ENCODE data around the gene ARHGAP18. TPM values are rescaled to one million over a fixed set of nuclear protein-coding genes. Genes with fewer than 3 reads are reported as not detected.

ARHGAP18 gene
- total and polyA plus RNA-seq, 3 experiments from 2014 or later: 5.8 to 7.2 (median 6.5) TPM

- H3K36me3 Mint-ChIP-seq: peaks cover 0 to 27% (median 9%) of the 10 kb centered on the region in 3 donors
Measured at GRCh38 chr6:129615020-129615419, 95.0 kb downstream of the ARHGAP18 start.

GRCh38 chr6:129614464-129614863, 95.5 kb downstream of the ARHGAP18 start:
- Histone ChIP-seq H3K27me3 (ENCODE audit: insufficient read depth, low read length, poor library complexity, severe bottlenecking) (no peaks in the 10 kb centered on the region), H3K9me3 (ENCODE audit: low read length) (no peaks in the 10 kb centered on the region), H3K36me3 (ENCODE audit: insufficient read depth, low read length) (no peaks in the 10 kb centered on the region), H3K4me1 (ENCODE audit: insufficient read depth, low read length) (no peaks in the 10 kb centered on the region), H3K27ac (ENCODE audit: low read depth, low read length) (no peak overlapping the region), H3K4me3 (ENCODE audit: low read length) (no peak overlapping the region)
- no peak overlapping the region for H3K27ac Mint-ChIP-seq
- peaks cover 0 to 32% (median 11%) of the 10 kb centered on the region in 3 donors for H3K36me3 Mint-ChIP-seq
- H3K4me1 Mint-ChIP-seq: no peaks in the 10 kb centered on the region
- ChIA-PET CTCF (no interaction called here), POLR2A (no interaction called here)
- no peaks in the 10 kb centered on the region for H3K27me3 Mint-ChIP-seq
- H3K9me3 Mint-ChIP-seq: no peaks in the 10 kb centered on the region
- H3K4me3 Mint-ChIP-seq: no peak overlapping the region
- no peak for DNase-seq

More at GRCh38 chr6:129615020-129615419, 95.0 kb downstream of the ARHGAP18 start:
- no peak overlapping the region for H3K4me3 ChIP-seq (ENCODE audit: low read length)
- ChIA-PET POLR2A (no interaction called here), CTCF (interaction anchor here (0.8 kb wide), 1 partner anchor 17 kb away, joined by 3 read pairs; no protein-coding TSS in a partner anchor)
- no peaks in the 10 kb centered on the region for H3K27me3 ChIP-seq (ENCODE audit: insufficient read depth, low read length, poor library complexity, severe bottlenecking)
- no peaks in the 10 kb centered on the region for H3K4me1 Mint-ChIP-seq
- H3K27ac ChIP-seq (ENCODE audit: low read depth, low read length): no peak overlapping the region
- no peak for DNase-seq
- no peak overlapping the region for H3K27ac Mint-ChIP-seq
- H3K4me3 Mint-ChIP-seq: no peak overlapping the region
- no peaks in the 10 kb centered on the region for H3K9me3 ChIP-seq (ENCODE audit: low read length)
- H3K9me3 Mint-ChIP-seq: no peaks in the 10 kb centered on the region
- H3K36me3 ChIP-seq (ENCODE audit: insufficient read depth, low read length): no peaks in the 10 kb centered on the region
- H3K27me3 Mint-ChIP-seq: no peaks in the 10 kb centered on the region
- no peaks in the 10 kb centered on the region for H3K4me1 ChIP-seq (ENCODE audit: insufficient read depth, low read length)

DNA sequence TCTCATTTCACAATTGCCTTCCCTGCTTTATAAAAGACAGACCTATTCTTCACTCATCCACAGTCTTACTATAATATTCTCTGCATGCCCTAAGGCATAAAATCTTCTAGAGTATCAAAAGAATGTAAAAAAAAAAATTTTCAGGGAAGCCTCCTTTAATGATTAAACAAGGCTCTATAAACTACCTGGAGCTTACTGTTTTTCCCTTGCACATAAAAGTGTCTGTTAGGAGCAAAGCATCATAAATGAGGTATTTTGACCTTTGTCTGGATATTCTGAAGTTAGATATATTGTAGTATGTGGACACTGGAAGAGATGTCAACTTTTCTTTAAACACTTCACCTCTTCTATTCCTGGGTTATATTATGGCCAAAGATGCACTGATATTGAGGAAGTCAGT, 97.5 kb downstream of the ARHGAP18 start:
- Histone ChIP-seq H3K36me3 (ENCODE audit: insufficient read depth, low read length) (no peaks in the 10 kb centered on the region), H3K27me3 (ENCODE audit: insufficient read depth, low read length, poor library complexity, severe bottlenecking) (no peaks in the 10 kb centered on the region), H3K4me1 (ENCODE audit: insufficient read depth, low read length) (no peaks in the 10 kb centered on the region), H3K27ac (ENCODE audit: low read depth, low read length) (no peak overlapping the region), H3K9me3 (ENCODE audit: low read length) (no peaks in the 10 kb centered on the region), H3K4me3 (ENCODE audit: low read length) (no peak overlapping the region)
- Mint-ChIP-seq H3K9me3 (no peaks in the 10 kb centered on the region), H3K36me3 (peaks cover 0 to 31% (median 13%) of the 10 kb centered on the region in 3 donors), H3K4me1 (no peaks in the 10 kb centered on the region), H3K27me3 (no peaks in the 10 kb centered on the region), H3K27ac (no peak overlapping the region), H3K4me3 (no peak overlapping the region)
- DNase-seq: no peak
- POLR2A ChIA-PET: no interaction called here
- CTCF ChIA-PET: interaction anchor here (0.7 kb wide), 1 partner anchor 368 kb away, joined by 3 read pairs; no protein-coding TSS in a partner anchor

DNA sequence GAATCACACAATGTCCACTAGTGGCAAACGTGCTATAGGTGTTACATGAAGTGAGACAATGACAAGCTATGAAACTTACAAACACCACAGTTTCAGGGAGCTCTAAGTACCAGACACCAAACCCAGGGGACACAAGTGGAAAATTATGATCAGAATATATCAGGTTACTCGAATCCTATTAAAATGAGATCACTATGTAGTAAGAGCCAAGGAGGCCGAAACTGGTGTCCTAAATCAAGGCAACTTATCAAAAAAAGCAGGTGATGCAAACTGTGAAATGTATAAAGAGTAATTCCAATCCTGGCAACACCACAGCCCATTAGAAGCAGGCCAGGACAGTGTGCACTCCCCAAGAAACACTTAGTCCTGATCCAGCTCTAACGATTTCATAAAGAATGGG, 100.3 kb downstream of the ARHGAP18 start:
- Histone ChIP-seq H3K4me3 (ENCODE audit: low read length) (no peak overlapping the region), H3K9me3 (ENCODE audit: low read length) (no peaks in the 10 kb centered on the region), H3K36me3 (ENCODE audit: insufficient read depth, low read length) (no peaks in the 10 kb centered on the region), H3K4me1 (ENCODE audit: insufficient read depth, low read length) (no peaks in the 10 kb centered on the region), H3K27me3 (ENCODE audit: insufficient read depth, low read length, poor library complexity, severe bottlenecking) (no peaks in the 10 kb centered on the region), H3K27ac (ENCODE audit: low read depth, low read length) (no peak overlapping the region)
- DNase-seq: no peak
- Mint-ChIP-seq H3K27ac (no peak overlapping the region), H3K4me1 (no peaks in the 10 kb centered on the region), H3K4me3 (no peak overlapping the region), H3K36me3 (peaks cover 0 to 31% (median 19%) of the 10 kb centered on the region in 3 donors), H3K27me3 (peaks cover 0 to 1% of the 10 kb centered on the region in 2 donors), H3K9me3 (no peaks in the 10 kb centered on the region)
- POLR2A ChIA-PET: interaction anchor here (0.6 kb wide), 1 partner anchor 17 kb away, joined by 3 read pairs; no protein-coding TSS in a partner anchor
- CTCF ChIA-PET: interaction anchor here (0.9 kb wide), 1 partner anchor 120 kb away, joined by 4 read pairs; no protein-coding TSS in a partner anchor

GRCh38 chr6:129608886-129609537, 101.0 kb downstream of the ARHGAP18 start:
- H3K27me3 Mint-ChIP-seq: peaks cover 0 to 1% of the 10 kb centered on the region in 2 donors
- no peak overlapping the region for H3K4me3 Mint-ChIP-seq
- no peaks in the 10 kb centered on the region for H3K4me1 ChIP-seq (ENCODE audit: insufficient read depth, low read length)
- peak overlapping the region in 2 of 8 donors; percentile 15 to 50 for H3K27ac Mint-ChIP-seq
- POLR2A ChIA-PET: no interaction called here
- no peaks in the 10 kb centered on the region for H3K4me1 Mint-ChIP-seq
- CTCF ChIA-PET: no interaction called here
- peaks cover 0 to 31% (median 19%) of the 10 kb centered on the region in 3 donors for H3K36me3 Mint-ChIP-seq
- no peaks in the 10 kb centered on the region for H3K9me3 ChIP-seq (ENCODE audit: low read length)
- no peaks in the 10 kb centered on the region for H3K36me3 ChIP-seq (ENCODE audit: insufficient read depth, low read length)
- no peaks in the 10 kb centered on the region for H3K27me3 ChIP-seq (ENCODE audit: insufficient read depth, low read length, poor library complexity, severe bottlenecking)
- H3K27ac ChIP-seq (ENCODE audit: low read depth, low read length): no peak overlapping the region
- no peak for DNase-seq
- no peaks in the 10 kb centered on the region for H3K9me3 Mint-ChIP-seq
- H3K4me3 ChIP-seq (ENCODE audit: low read length): no peak overlapping the region

- Mint-ChIP-seq H3K27ac (peak overlapping the region in 2 of 8 donors; percentile 32 to 43), H3K27me3 (peaks cover 0 to 1% of the 10 kb centered on the region in 2 donors), H3K36me3 (peaks cover 0 to 31% (median 23%) of the 10 kb centered on the region in 3 donors), H3K9me3 (no peaks in the 10 kb centered on the region), H3K4me1 (no peaks in the 10 kb centered on the region), H3K4me3 (no peak overlapping the region)
- H3K9me3 ChIP-seq (ENCODE audit: low read length): no peaks in the 10 kb centered on the region
- CTCF ChIA-PET: interaction anchor here (0.7 to 2.6 kb wide), 2 partner anchors 8 to 10 kb away, joined by 3 to 11 read pairs; no protein-coding TSS in a partner anchor
- H3K27ac ChIP-seq (ENCODE audit: low read depth, low read length): no peak overlapping the region
- H3K4me3 ChIP-seq (ENCODE audit: low read length): no peak overlapping the region
- H3K36me3 ChIP-seq (ENCODE audit: insufficient read depth, low read length): no peaks in the 10 kb centered on the region
- POLR2A ChIA-PET: interaction anchor here (0.6 kb wide), 2 partner anchors 96 to 324 kb away, joined by 3 to 4 read pairs; no protein-coding TSS in a partner anchor
- H3K4me1 ChIP-seq (ENCODE audit: insufficient read depth, low read length): no peaks in the 10 kb centered on the region
- no peaks in the 10 kb centered on the region for H3K27me3 ChIP-seq (ENCODE audit: insufficient read depth, low read length, poor library complexity, severe bottlenecking)
- DNase-seq: no peak
Measured at GRCh38 chr6:129607581-129608186, 102.3 kb downstream of the ARHGAP18 start.

GRCh38 chr6:129606664-129607063, 103.3 kb downstream of the ARHGAP18 start:
- DNase-seq: no peak
- CTCF ChIA-PET: interaction anchor here (2.6 kb wide), 1 partner anchor 9 kb away, joined by 11 read pairs; no protein-coding TSS in a partner anchor

GRCh38 chr6:129605967-129606366, 104.0 kb downstream of the ARHGAP18 start:
- H3K9me3 ChIP-seq (ENCODE audit: low read length): no peaks in the 10 kb centered on the region
- no peak overlapping the region for H3K4me3 ChIP-seq (ENCODE audit: low read length)
- POLR2A ChIA-PET: no interaction called here
- Mint-ChIP-seq H3K4me3 (no peak overlapping the region), H3K9me3 (no peaks in the 10 kb centered on the region), H3K36me3 (peaks cover 0 to 27% (median 21%) of the 10 kb centered on the region in 3 donors), H3K27me3 (peaks cover 0 to 1% of the 10 kb centered on the region in 2 donors), H3K4me1 (no peaks in the 10 kb centered on the region), H3K27ac (no peak overlapping the region)
- no peak overlapping the region for H3K27ac ChIP-seq (ENCODE audit: low read depth, low read length)
- CTCF ChIA-PET: interaction anchor here (2.6 kb wide), 1 partner anchor 8 kb away, joined by 11 read pairs; no protein-coding TSS in a partner anchor
- H3K27me3 ChIP-seq (ENCODE audit: insufficient read depth, low read length, poor library complexity, severe bottlenecking): no peaks in the 10 kb centered on the region
- no peaks in the 10 kb centered on the region for H3K36me3 ChIP-seq (ENCODE audit: insufficient read depth, low read length)
- no peaks in the 10 kb centered on the region for H3K4me1 ChIP-seq (ENCODE audit: insufficient read depth, low read length)
- no peak for DNase-seq

More at GRCh38 chr6:129606664-129607063, 103.3 kb downstream of the ARHGAP18 start:
- no peaks in the 10 kb centered on the region for H3K36me3 ChIP-seq (ENCODE audit: insufficient read depth, low read length)
- POLR2A ChIA-PET: no interaction called here
- H3K9me3 ChIP-seq (ENCODE audit: low read length): no peaks in the 10 kb centered on the region
- Mint-ChIP-seq H3K27ac (no peak overlapping the region), H3K4me1 (no peaks in the 10 kb centered on the region), H3K9me3 (no peaks in the 10 kb centered on the region), H3K4me3 (no peak overlapping the region), H3K27me3 (peaks cover 0 to 1% of the 10 kb centered on the region in 2 donors), H3K36me3 (peaks cover 0 to 30% (median 19%) of the 10 kb centered on the region in 3 donors)
- H3K27ac ChIP-seq (ENCODE audit: low read depth, low read length): no peak overlapping the region
- no peaks in the 10 kb centered on the region for H3K4me1 ChIP-seq (ENCODE audit: insufficient read depth, low read length)
- no peak overlapping the region for H3K4me3 ChIP-seq (ENCODE audit: low read length)
- no peaks in the 10 kb centered on the region for H3K27me3 ChIP-seq (ENCODE audit: insufficient read depth, low read length, poor library complexity, severe bottlenecking)

Data from CD8-positive, alpha-beta memory T cell (primary cell).